Endothelial cell of umbilical vein (primary cell): ENCODE measurements around the gene SWI5. TPM values are rescaled to one million over a fixed set of nuclear protein-coding genes. Genes with fewer than 3 reads are reported as not detected.

ENCODE experiments used
- BruUV-seq: library from RNA; stranded (reverse); fragments of 400-500 nt; replicated peaks from 2 replicates; lab custom pipeline; 2021; lab: Mats Ljungman, UMichigan
- CTCF ChIA-PET: fragments of 300-600, 350-600 bp; sonication (Branson Sonifier 250); formaldehyde crosslinking; loops from one replicate; lab custom pipeline; 2021; ENCODE audit warnings: antibody characterized with exemption, inconsistent platforms; lab: Charles Lee
- POLR2A ChIA-PET: fragments of 300-600, 350-600 bp; sonication (Branson Sonifier 250); formaldehyde crosslinking; loops from one replicate; lab custom pipeline; 2021; ENCODE audit warnings: antibody characterized with exemption, inconsistent platforms; lab: Charles Lee
- DNase-seq: peaks from one replicate; pipeline ENCODE4 v3.0.0-alpha.2; 2011; ENCODE audit warnings: low read depth, low spot score
- FAIRE-seq: peaks from 2 replicates; lab custom pipeline; 2011; peaks lifted over from hg19 to GRCh38; lab: Jason Lieb, UNC
- H2AFZ ChIP-seq: 2 replicates; pipeline ENCODE4 v1.6.0; 2012; ENCODE audit warnings: low read depth, low read length, control low read depth, inconsistent platforms
- H3K27ac ChIP-seq: 2 replicates; pipeline ENCODE4 v1.5.1; 2011; ENCODE audit warnings: low read depth, mild to moderate bottlenecking, control low read depth, low read length, moderate library complexity; ENCODE audit not compliant: insufficient read depth
- H3K27me3 ChIP-seq, 2 experiments: 2 replicates each; pipeline versions ENCODE4 v1.6.0 to v1.6.1; 2011; ENCODE audit warnings: low read length in 2 of 2, mixed read lengths in 1 of 2; ENCODE audit not compliant: control insufficient read depth in 2 of 2, insufficient read depth in 2 of 2
- H3K36me3 ChIP-seq, 2 experiments: 2 replicates in 1 of 2; 3 replicates in 1 of 2; pipeline ENCODE4 v1.5.1; 2011; ENCODE audit warnings: low read length in 2 of 2, mild to moderate bottlenecking in 1 of 2, moderate library complexity in 1 of 2; ENCODE audit not compliant: control insufficient read depth in 2 of 2, insufficient read depth in 2 of 2; ENCODE audit errors: extremely low read depth in 1 of 2
- H3K4me1 ChIP-seq: 3 replicates; pipeline ENCODE4 v1.5.1; 2011; ENCODE audit warnings: mild to moderate bottlenecking, low read length; ENCODE audit not compliant: control insufficient read depth, insufficient read depth; ENCODE audit errors: extremely low read depth
- H3K4me2 ChIP-seq: 2 replicates; pipeline ENCODE4 v1.6.1; 2011; ENCODE audit warnings: low read length, control low read depth, mixed read lengths; ENCODE audit not compliant: insufficient read depth
- H3K4me3 ChIP-seq, 3 experiments: fragments of 200-600 bp in 1 of 3; sonication (generic), shearing (Covaris generic) in 1 of 3; replicated peaks in 1 of 3; 2 replicates each; pipeline ENCODE4 v1.5.1; 2011 to 2016; ENCODE audit warnings: control low read depth in 3 of 3, low read length in 3 of 3, mild to moderate bottlenecking in 2 of 3, inconsistent platforms in 1 of 3, low read depth in 1 of 3, moderate library complexity in 1 of 3; ENCODE audit not compliant: insufficient read depth in 1 of 3
- H3K79me2 ChIP-seq: 2 replicates; pipeline ENCODE4 v1.6.0; 2012; ENCODE audit warnings: low read length, inconsistent platforms; ENCODE audit not compliant: control insufficient read depth, insufficient read depth
- H3K9ac ChIP-seq: replicated peaks from 2 replicates; pipeline ENCODE3; 2011; ENCODE audit warnings: low read length, control low read depth; ENCODE audit not compliant: insufficient read depth; ENCODE audit errors: extremely low read depth
- H3K9me1 ChIP-seq: replicated peaks from 3 replicates; pipeline ENCODE4 v1.6.0; 2011; ENCODE audit warnings: mild to moderate bottlenecking, low read length; ENCODE audit not compliant: control insufficient read depth, insufficient read depth; ENCODE audit errors: extremely low read depth
- H3K9me3 ChIP-seq: replicated peaks from 2 replicates; pipeline ENCODE4 v1.5.1; 2012; ENCODE audit warnings: low read length, inconsistent platforms; ENCODE audit not compliant: control insufficient read depth, insufficient read depth
- H4K20me1 ChIP-seq: replicated peaks from 2 replicates; pipeline ENCODE3; 2011; ENCODE audit warnings: mild to moderate bottlenecking, low read length; ENCODE audit not compliant: control insufficient read depth, insufficient read depth; ENCODE audit errors: extremely low read depth
- EZH2 ChIP-seq: IDR thresholded peaks from 2 replicates; pipeline ENCODE4 v1.6.1; 2012; ENCODE audit warnings: borderline replicate concordance, low read depth, mild to moderate bottlenecking, moderate library complexity, low read length, inconsistent platforms; ENCODE audit not compliant: severe bottlenecking
- FOS ChIP-seq: IDR thresholded peaks from 2 replicates; pipeline ENCODE4 v1.6.1; 2011; ENCODE audit warnings: mild to moderate bottlenecking, low read length, moderate library complexity, borderline replicate concordance; ENCODE audit not compliant: insufficient read depth
- JUN ChIP-seq: IDR thresholded peaks from 2 replicates; pipeline ENCODE4 v1.6.1; 2011; ENCODE audit warnings: borderline replicate concordance, low read depth; ENCODE audit not compliant: insufficient read length, insufficient read depth
- POLR2A ChIP-seq: IDR thresholded peaks from 2 replicates; pipeline ENCODE4 v1.6.1; 2012; ENCODE audit warnings: low read depth, mild to moderate bottlenecking, control low read depth, low read length
- dilution Hi-C: fragments of 300-500 bp; cut with MboI; formaldehyde crosslinking; loops from one replicate; pipeline ENCODE4 v1.15.0; 2019; ENCODE audit warnings: low sequenced_read_pairs; ENCODE audit not compliant: extremely low pct_ligation_motif_present
- intact Hi-C: fragments of 100-400 bp; cut with micrococcal nuclease; formaldehyde crosslinking; loops from one replicate; pipeline ENCODE4 v1.10.0; 2022
- polyA plus RNA-seq, 4 experiments: library from polyadenylated mRNA; depleted of rRNA in 3 of 4; stranded (reverse) in 3 of 4; unstranded in 1 of 4; fragments of >200 nt; gene quantifications; 2 replicates each; pipeline versions ENCODE4 v1.2.1 to v1.2.3, GENCODE V29; 2011 to 2012; ENCODE audit warnings: missing spikeins in 1 of 4
- total RNA-seq: library from RNA; stranded (reverse); gene quantifications from 2 replicates; pipeline ENCODE4 v1.2.3, GENCODE V29; 2021
- TF ChIP-seq, protein P1 (sequence below), 2 donors: IDR thresholded peaks; 1 replicate in 1 of 2; 2 replicates in 1 of 2; pipeline ENCODE4 v1.5.1; 2011; ENCODE audit warnings: low read length in 2 of 2, mild to moderate bottlenecking in 2 of 2, moderate library complexity in 2 of 2, control low read depth in 1 of 2, inconsistent platforms in 1 of 2, low read depth in 1 of 2; ENCODE audit not compliant: insufficient read depth in 1 of 2; ENCODE audit errors: extremely low read depth in 1 of 2
- TF ChIP-seq, protein P2 (sequence below): IDR thresholded peaks from 2 replicates; pipeline ENCODE4 v1.6.1; 2011; ENCODE audit not compliant: insufficient read depth, insufficient read length

Gene SWI5
- total and polyA plus RNA-seq, 2 donors (not counting 3 experiments of a cell fraction or from before 2014, with no cell fraction given) = 21.2 to 58.0 TPM

DNA sequence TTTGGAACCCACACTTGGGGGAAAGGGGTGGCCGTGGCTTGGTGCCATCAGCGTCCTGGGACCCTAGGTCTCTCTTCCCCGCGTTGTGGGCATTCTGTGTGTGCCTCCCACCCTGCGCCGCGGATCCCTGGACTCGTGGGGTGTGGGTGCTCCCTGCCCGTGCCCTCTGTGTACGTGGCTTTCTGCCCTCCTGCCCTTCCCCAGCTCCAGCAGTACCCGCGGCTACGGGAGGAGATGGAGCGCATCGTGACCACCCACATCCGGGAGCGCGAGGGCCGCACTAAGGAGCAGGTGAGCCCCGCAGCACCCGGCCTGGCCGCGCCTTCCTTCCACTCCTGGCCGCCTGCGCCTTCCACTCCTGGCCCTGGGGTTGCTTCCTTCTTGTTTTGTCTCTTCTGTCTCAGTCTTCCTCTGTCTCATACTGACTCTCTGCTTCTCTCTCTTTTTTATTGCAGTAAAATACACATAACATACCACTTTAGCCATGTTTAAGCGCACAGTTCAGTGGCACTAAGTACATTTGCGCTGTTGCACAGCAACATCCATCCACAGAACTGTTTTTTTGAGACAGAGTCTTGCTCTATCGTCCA lies 42.2 kb upstream of the SWI5 start:
- FAIRE-seq (no peak), DNase-seq (no peak)
- dilution Hi-C loops = no loop called here
- no peaks in the 10 kb centered on the region for H4K20me1 ChIP-seq
- TF ChIP-seq, protein P1, sequence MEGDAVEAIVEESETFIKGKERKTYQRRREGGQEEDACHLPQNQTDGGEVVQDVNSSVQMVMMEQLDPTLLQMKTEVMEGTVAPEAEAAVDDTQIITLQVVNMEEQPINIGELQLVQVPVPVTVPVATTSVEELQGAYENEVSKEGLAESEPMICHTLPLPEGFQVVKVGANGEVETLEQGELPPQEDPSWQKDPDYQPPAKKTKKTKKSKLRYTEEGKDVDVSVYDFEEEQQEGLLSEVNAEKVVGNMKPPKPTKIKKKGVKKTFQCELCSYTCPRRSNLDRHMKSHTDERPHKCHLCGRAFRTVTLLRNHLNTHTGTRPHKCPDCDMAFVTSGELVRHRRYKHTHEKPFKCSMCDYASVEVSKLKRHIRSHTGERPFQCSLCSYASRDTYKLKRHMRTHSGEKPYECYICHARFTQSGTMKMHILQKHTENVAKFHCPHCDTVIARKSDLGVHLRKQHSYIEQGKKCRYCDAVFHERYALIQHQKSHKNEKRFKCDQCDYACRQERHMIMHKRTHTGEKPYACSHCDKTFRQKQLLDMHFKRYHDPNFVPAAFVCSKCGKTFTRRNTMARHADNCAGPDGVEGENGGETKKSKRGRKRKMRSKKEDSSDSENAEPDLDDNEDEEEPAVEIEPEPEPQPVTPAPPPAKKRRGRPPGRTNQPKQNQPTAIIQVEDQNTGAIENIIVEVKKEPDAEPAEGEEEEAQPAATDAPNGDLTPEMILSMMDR (IDR thresholded peaks at IDR 0.05; ENCODE audit: extremely low read depth in 1 of 2, insufficient read depth in 1 of 2, low read depth in 1 of 2, low read length in 2 of 2) = no peak
- TF ChIP-seq, protein P2, sequence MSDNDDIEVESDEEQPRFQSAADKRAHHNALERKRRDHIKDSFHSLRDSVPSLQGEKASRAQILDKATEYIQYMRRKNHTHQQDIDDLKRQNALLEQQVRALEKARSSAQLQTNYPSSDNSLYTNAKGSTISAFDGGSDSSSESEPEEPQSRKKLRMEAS = no peak
- TF ChIP-seq POLR2A (no peak), EZH2 (no peak)
- H3K36me3 ChIP-seq = no peaks in the 10 kb centered on the region
- peaks cover 0 to 1% of the 10 kb centered on the region in 2 experiments for H3K27me3 ChIP-seq
- intact Hi-C loops = no loop called here
- BruUV-seq = no TSS peak
- CTCF ChIA-PET = interaction anchor here (1.1 to 1.6 kb wide), 3 partner anchors 21 to 41 kb away, joined by 3 to 6 read pairs (median 5); no protein-coding TSS in a partner anchor
- no peaks in the 10 kb centered on the region for H3K4me1 ChIP-seq
- no peak overlapping the region for H3K27ac ChIP-seq
- no peak overlapping the region for H2AFZ ChIP-seq
- no peaks in the 10 kb centered on the region for H3K79me2 ChIP-seq
- no peaks in the 10 kb centered on the region for H3K9me3 ChIP-seq
- no peak overlapping the region for H3K4me2 ChIP-seq
- H3K9ac ChIP-seq = no peak overlapping the region
- POLR2A ChIA-PET = no interaction called here
- no peak overlapping the region for H3K4me3 ChIP-seq
- no peaks in the 10 kb centered on the region for H3K9me1 ChIP-seq

DNA sequence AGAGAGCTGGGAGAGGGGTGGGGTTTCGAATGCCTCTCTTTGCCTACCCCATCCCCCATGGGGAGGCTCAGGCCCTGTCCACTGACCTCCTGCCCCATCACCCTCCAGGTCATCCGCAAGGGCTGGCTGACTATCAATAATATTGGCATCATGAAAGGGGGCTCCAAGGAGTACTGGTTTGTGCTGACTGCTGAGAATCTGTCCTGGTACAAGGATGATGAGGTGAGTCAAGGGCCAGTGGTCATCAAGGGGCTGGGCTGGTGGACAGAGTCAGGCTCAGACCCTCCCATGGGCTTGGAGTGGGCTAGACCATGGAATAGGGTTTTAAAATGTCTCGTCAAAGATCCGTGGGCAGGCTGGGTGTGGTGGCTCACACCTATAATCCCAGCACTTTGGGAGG lies 34.0 kb upstream of the SWI5 start:
- Histone ChIP-seq H3K4me2 (no peak overlapping the region), H3K9me1 (no peaks in the 10 kb centered on the region), H3K36me3 (no peaks in the 10 kb centered on the region), H3K9ac (no peak overlapping the region), H3K4me1 (peaks cover 13% of the 10 kb centered on the region), H4K20me1 (no peaks in the 10 kb centered on the region), H3K4me3 (no peak overlapping the region), H3K9me3 (no peaks in the 10 kb centered on the region), H3K27ac (no peak overlapping the region), H3K27me3 (no peaks in the 10 kb centered on the region), H3K79me2 (no peaks in the 10 kb centered on the region), H2AFZ (no peak overlapping the region)
- intact Hi-C loops (no loop called here), dilution Hi-C loops (no loop called here)
- CTCF ChIA-PET = interaction anchor here (1.1 to 1.5 kb wide), 2 partner anchors 17 to 58 kb away, joined by 3 to 5 read pairs; no protein-coding TSS in a partner anchor
- POLR2A ChIA-PET = interaction anchor here (0.6 kb wide), 1 partner anchor 105 kb away, joined by 5 read pairs; no protein-coding TSS in a partner anchor
- DNase-seq (no peak), FAIRE-seq (no peak)
- BruUV-seq = no TSS peak
- TF ChIP-seq JUN = no peak
- no peak for TF ChIP-seq FOS
- TF ChIP-seq, protein P2 = no peak
